ENCODE measurements around the gene ANKLE1. TPM values are rescaled to one million over a fixed set of nuclear protein-coding genes. Genes with fewer than 3 reads are reported as not detected.

ANKLE1 gene
- polyA plus RNA-seq, 1 donor (not counting 4 experiments of a cell fraction or from before 2014, with no cell fraction given), result 0.30 TPM

DNA sequence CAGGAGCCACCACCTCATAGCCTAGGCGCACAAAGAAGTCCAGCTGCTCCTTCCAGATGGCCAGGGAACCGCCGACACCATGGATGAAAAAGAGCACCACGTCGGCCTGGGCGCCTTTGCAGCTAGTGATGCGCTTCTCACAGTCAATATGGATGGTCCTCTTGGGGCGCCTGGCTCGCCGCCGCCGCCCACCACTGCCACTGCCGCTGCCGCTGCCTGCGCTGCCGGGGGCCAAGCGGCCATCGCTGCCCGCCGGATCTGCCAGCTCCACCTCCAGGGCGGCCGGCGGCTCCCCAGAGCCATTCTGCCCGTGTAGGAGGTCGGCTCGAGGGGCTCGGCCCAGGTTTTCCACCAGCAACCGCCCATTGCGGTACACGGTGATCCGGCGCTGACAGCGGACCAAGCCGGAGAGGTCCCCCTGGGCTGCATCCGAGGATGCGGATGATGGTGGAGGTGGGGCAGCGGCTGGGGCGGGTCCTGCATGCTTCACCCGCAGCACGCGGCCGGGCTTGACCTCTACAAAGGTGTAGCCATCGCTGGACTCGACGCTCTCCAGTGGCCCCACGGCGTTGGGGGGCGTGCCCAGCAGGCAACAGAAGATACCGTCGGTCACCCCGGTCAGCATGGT is 19.4 kb downstream of the ANKLE1 start:
- Histone ChIP-seq H3K36me3 (ENCODE audit: control insufficient read depth in 2 of 2, extremely low read depth in 1 of 2, insufficient read depth in 2 of 2, low read length in 2 of 2) (peaks cover 0 to 5% of the 10 kb centered on the region in 2 experiments), H3K9me1 (ENCODE audit: control insufficient read depth, extremely low read depth, insufficient read depth, low read length) (peaks cover 3% of the 10 kb centered on the region), H3K4me2 (ENCODE audit: control insufficient read depth, extremely low read depth, insufficient read depth, low read depth, low read length) (no peak overlapping the region), H3K79me2 (ENCODE audit: control insufficient read depth, insufficient read depth, low read length) (peaks cover 9% of the 10 kb centered on the region), H3K9me3 (ENCODE audit: control insufficient read depth, low read depth, low read length) (no peaks in the 10 kb centered on the region), H3K27me3 (ENCODE audit: control insufficient read depth, extremely low read depth, insufficient read depth, low read length) (no peaks in the 10 kb centered on the region), H4K20me1 (ENCODE audit: control insufficient read depth, extremely low read depth, insufficient read depth, low read length) (peaks cover 3% of the 10 kb centered on the region), H3K9ac (ENCODE audit: control insufficient read depth, extremely low read depth, insufficient read depth, low read length) (no peak overlapping the region), H3K27ac (ENCODE audit: control insufficient read depth, insufficient read depth, low read length) (no peak overlapping the region), H2AFZ (ENCODE audit: control insufficient read depth, low read length) (no peak overlapping the region), H3K4me3 (ENCODE audit: control insufficient read depth in 2 of 3, extremely low read depth in 1 of 3, insufficient read depth in 2 of 3, low read depth in 1 of 3, low read length in 3 of 3) (no peak overlapping the region), H3K4me1 (ENCODE audit: control insufficient read depth, extremely low read depth, insufficient read depth, low read length) (peaks cover 37% of the 10 kb centered on the region)
- dilution Hi-C loops (cut with MboI; ENCODE audit: extremely low pct_ligation_motif_present, low sequenced_read_pairs), result no loop called here
- FAIRE-seq (no peak), DNase-seq (ENCODE audit: low read depth, low spot score) (no peak)
- TF ChIP-seq, protein P1, sequence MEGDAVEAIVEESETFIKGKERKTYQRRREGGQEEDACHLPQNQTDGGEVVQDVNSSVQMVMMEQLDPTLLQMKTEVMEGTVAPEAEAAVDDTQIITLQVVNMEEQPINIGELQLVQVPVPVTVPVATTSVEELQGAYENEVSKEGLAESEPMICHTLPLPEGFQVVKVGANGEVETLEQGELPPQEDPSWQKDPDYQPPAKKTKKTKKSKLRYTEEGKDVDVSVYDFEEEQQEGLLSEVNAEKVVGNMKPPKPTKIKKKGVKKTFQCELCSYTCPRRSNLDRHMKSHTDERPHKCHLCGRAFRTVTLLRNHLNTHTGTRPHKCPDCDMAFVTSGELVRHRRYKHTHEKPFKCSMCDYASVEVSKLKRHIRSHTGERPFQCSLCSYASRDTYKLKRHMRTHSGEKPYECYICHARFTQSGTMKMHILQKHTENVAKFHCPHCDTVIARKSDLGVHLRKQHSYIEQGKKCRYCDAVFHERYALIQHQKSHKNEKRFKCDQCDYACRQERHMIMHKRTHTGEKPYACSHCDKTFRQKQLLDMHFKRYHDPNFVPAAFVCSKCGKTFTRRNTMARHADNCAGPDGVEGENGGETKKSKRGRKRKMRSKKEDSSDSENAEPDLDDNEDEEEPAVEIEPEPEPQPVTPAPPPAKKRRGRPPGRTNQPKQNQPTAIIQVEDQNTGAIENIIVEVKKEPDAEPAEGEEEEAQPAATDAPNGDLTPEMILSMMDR (optimal IDR thresholded peaks at IDR 0.05 in 1 of 3, IDR thresholded peaks at IDR 0.05 in 1 of 3, conservative IDR thresholded peaks at IDR 0.05 in 1 of 3; ENCODE audit: extremely low read depth in 1 of 3, insufficient read depth in 2 of 3, low read length in 3 of 3), result no peak
- TF ChIP-seq EZH2 (IDR thresholded peaks at IDR 0.05; ENCODE audit: low read length), result no peak

DNA sequence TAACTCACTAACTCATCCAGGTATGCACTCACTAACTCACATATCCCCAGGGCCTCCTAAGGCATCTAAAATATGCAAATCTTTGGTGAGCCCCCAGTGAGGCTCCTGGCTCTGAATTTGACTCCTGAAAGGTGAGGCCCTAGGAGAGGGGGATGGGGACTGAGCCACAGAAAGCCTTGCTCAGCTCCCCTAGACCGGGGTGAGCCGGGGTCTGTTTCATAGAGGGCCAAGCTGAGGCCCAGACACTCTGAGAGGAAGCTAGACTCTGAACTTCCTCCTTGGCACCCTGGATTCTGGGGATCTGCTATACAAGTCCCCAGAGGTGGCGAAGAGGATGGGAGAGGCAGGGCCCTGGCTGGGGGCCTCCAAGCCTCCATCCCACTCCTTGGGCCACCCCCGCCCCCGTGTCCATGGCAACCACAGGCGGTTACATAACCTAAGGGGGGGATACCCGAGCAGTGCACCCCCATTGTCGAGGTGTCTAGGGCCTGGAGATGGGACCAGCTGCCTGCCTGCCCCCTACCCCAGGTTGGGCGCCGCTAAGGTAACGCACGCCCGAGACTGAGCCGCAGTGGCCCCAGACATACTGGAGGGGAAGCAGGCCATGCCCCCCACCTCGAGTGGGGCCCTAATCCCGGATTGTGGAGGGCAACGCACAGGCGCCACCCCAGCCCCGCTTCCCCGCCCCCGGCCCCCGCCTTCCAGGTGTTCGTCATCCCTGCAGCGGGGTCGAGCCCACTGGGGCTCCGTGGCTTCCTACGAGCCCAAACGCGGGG is 20.9 kb downstream of the ANKLE1 start:
- H3K9ac ChIP-seq (ENCODE audit: control insufficient read depth, extremely low read depth, insufficient read depth, low read length), result peak overlapping the region; percentile 69
- dilution Hi-C loops (cut with MboI; ENCODE audit: extremely low pct_ligation_motif_present, low sequenced_read_pairs), result no loop called here

More for the DNA sequence above, 20.9 kb downstream of the ANKLE1 start:
- Histone ChIP-seq H3K4me2 (ENCODE audit: control insufficient read depth, extremely low read depth, insufficient read depth, low read depth, low read length) (peak overlapping the region; percentile 87), H3K9me1 (ENCODE audit: control insufficient read depth, extremely low read depth, insufficient read depth, low read length) (peaks cover 3% of the 10 kb centered on the region), H3K9me3 (ENCODE audit: control insufficient read depth, low read depth, low read length) (no peaks in the 10 kb centered on the region), H2AFZ (ENCODE audit: control insufficient read depth, low read length) (peak overlapping the region; percentile 33), H3K27ac (ENCODE audit: control insufficient read depth, insufficient read depth, low read length) (peak overlapping the region; percentile 36), H3K27me3 (ENCODE audit: control insufficient read depth, extremely low read depth, insufficient read depth, low read length) (no peaks in the 10 kb centered on the region), H3K79me2 (ENCODE audit: control insufficient read depth, insufficient read depth, low read length) (peaks cover 14% of the 10 kb centered on the region), H4K20me1 (ENCODE audit: control insufficient read depth, extremely low read depth, insufficient read depth, low read length) (no peaks in the 10 kb centered on the region), H3K4me3 (ENCODE audit: control insufficient read depth in 2 of 3, extremely low read depth in 1 of 3, insufficient read depth in 2 of 3, low read depth in 1 of 3, low read length in 3 of 3) (peak overlapping the region; percentile 55 to 87 (median 64)), H3K36me3 (ENCODE audit: control insufficient read depth in 2 of 2, extremely low read depth in 1 of 2, insufficient read depth in 2 of 2, low read length in 2 of 2) (peaks cover 0 to 5% of the 10 kb centered on the region in 2 experiments), H3K4me1 (ENCODE audit: control insufficient read depth, extremely low read depth, insufficient read depth, low read length) (peaks cover 32% of the 10 kb centered on the region)
- DNase-seq (ENCODE audit: low read depth, low spot score) (no peak), FAIRE-seq (no peak)
- TF ChIP-seq EZH2 (IDR thresholded peaks at IDR 0.05; ENCODE audit: low read length), result no peak
- TF ChIP-seq, protein P1 (optimal IDR thresholded peaks at IDR 0.05 in 1 of 3, IDR thresholded peaks at IDR 0.05 in 1 of 3, conservative IDR thresholded peaks at IDR 0.05 in 1 of 3; ENCODE audit: extremely low read depth in 1 of 3, insufficient read depth in 2 of 3, low read length in 3 of 3), result no peak
